Nephron (organoid): ENCODE measurements around the gene GARIN5B.
"Not testable (repeated sequence)": the region's sequence is repeated elsewhere in the genome, so short reads cannot be mapped to it uniquely, and the experiment has no call there.

Experiments used
- H3K27ac Mint-ChIP-seq, 3 experiments: 2 replicates each; pipeline ENCODE4 v1.8.0; 2020; ENCODE audit warnings: mixed read lengths in 3 of 3, mild to moderate bottlenecking in 2 of 3, moderate library complexity in 1 of 3
- H3K27me3 Mint-ChIP-seq: 2 replicates; pipeline ENCODE4 v1.8.0; 2021; ENCODE audit warnings: low read depth, mild to moderate bottlenecking, moderate library complexity, mixed read lengths
- H3K36me3 Mint-ChIP-seq: 2 replicates; pipeline ENCODE4 v1.8.0; 2020; ENCODE audit warnings: low read depth, mixed read lengths
- H3K4me1 Mint-ChIP-seq: 2 replicates; pipeline ENCODE4 v1.8.0; 2020; ENCODE audit warnings: mixed read lengths
- H3K4me3 Mint-ChIP-seq, 3 experiments: 2 replicates each; pipeline ENCODE4 v1.8.0; 2020; ENCODE audit warnings: mild to moderate bottlenecking in 3 of 3, mixed read lengths in 3 of 3, moderate library complexity in 2 of 3
- H3K9me3 Mint-ChIP-seq: 2 replicates; pipeline ENCODE4 v1.8.0; 2020; ENCODE audit warnings: mixed read lengths
- CTCF ChIP-seq, 3 experiments: fragments of 200-600 bp; sonication (generic); IDR thresholded peaks; one replicate each; pipeline ENCODE4 v1.5.0; 2021; ENCODE audit warnings: antibody characterized with exemption in 3 of 3; ENCODE audit not compliant: unreplicated experiment in 3 of 3

Gene GARIN5B

GRCh38 chr19:55362990-55363716, at the start of gene GARIN5B:
Gene GARIN5B, minus strand, starts transcription at chr19:55363260. Its CDS starts 194 bp downstream, at chr19:55363066.
- no peaks in the 10 kb centered on the region for H3K36me3 Mint-ChIP-seq
- no peaks in the 10 kb centered on the region for H3K9me3 Mint-ChIP-seq
- H3K4me1 Mint-ChIP-seq: no peaks in the 10 kb centered on the region
- no peak for TF ChIP-seq CTCF (IDR thresholded peaks at IDR 0.05; ENCODE audit: unreplicated experiment in 3 of 3)
- peaks cover 16% of the 10 kb centered on the region for H3K27me3 Mint-ChIP-seq
- no peak within 1 kb of the TSS for H3K27ac Mint-ChIP-seq
- no peak within 1 kb of the TSS for H3K4me3 Mint-ChIP-seq

- Mint-ChIP-seq H3K9me3 (peaks cover 5% of the 10 kb centered on the region), H3K36me3 (peaks cover 15% of the 10 kb centered on the region), H3K4me3 (peak overlapping the region in 2 of 3 experiments; percentile 18 to 56), H3K27ac (peak overlapping the region; percentile 92 to 99 (median 96)), H3K27me3 (peaks cover 13% of the 10 kb centered on the region), H3K4me1 (peaks cover 26% of the 10 kb centered on the region)
- TF ChIP-seq CTCF (IDR thresholded peaks at IDR 0.05; ENCODE audit: unreplicated experiment in 3 of 3): no peak
These were observed 47.1 kb upstream of the GARIN5B start for GRCh38 chr19:55410168-55410567.

- peaks cover 26% of the 10 kb centered on the region for H3K4me1 Mint-ChIP-seq
- not testable (repeated sequence) for H3K27me3 Mint-ChIP-seq, H3K9me3 Mint-ChIP-seq
- peak overlapping the region; percentile 99 to 100 (median 99) for H3K27ac Mint-ChIP-seq
- H3K4me3 Mint-ChIP-seq: peak overlapping the region in 2 of 3 experiments; percentile 56 to 97
- H3K36me3 Mint-ChIP-seq: peaks cover 16% of the 10 kb centered on the region
These were observed 46.1 kb upstream of the GARIN5B start for GRCh38 chr19:55409179-55409578.

GRCh38 chr19:55408533-55408872, 45.4 kb upstream of the GARIN5B start:
- peaks cover 20% of the 10 kb centered on the region for H3K36me3 Mint-ChIP-seq
- H3K27me3 Mint-ChIP-seq: peaks cover 9% of the 10 kb centered on the region
- peak overlapping the region; percentile 99 to 100 (median 99) for H3K27ac Mint-ChIP-seq
- TF ChIP-seq CTCF (IDR thresholded peaks at IDR 0.05; ENCODE audit: unreplicated experiment in 3 of 3): no peak
- H3K4me1 Mint-ChIP-seq: peaks cover 26% of the 10 kb centered on the region
- peaks cover 5% of the 10 kb centered on the region for H3K9me3 Mint-ChIP-seq
- peak overlapping the region; percentile 91 to 97 (median 97) for H3K4me3 Mint-ChIP-seq

- TF ChIP-seq CTCF (IDR thresholded peaks at IDR 0.05; ENCODE audit: unreplicated experiment in 3 of 3): no peak
- Mint-ChIP-seq H3K36me3 (peaks cover 25% of the 10 kb centered on the region), H3K4me1 (peaks cover 30% of the 10 kb centered on the region), H3K27me3 (peaks cover 9% of the 10 kb centered on the region), H3K27ac (peak overlapping the region; percentile 99 to 100 (median 99)), H3K4me3 (peak overlapping the region; percentile 91 to 97 (median 97)), H3K9me3 (peaks cover 5% of the 10 kb centered on the region)
These were observed 44.9 kb upstream of the GARIN5B start for GRCh38 chr19:55407800-55408532.

GRCh38 chr19:55407550-55407799, 44.4 kb upstream of the GARIN5B start, which contains the start of gene UBE2S:
Gene UBE2S, minus strand, starts transcription at chr19:55407788. Its CDS starts 199 bp downstream, at chr19:55407589.
- peak within 1 kb of the TSS; percentile 99 to 100 (median 99) for H3K27ac Mint-ChIP-seq
- peak within 1 kb of the TSS; percentile 91 to 97 (median 97) for H3K4me3 Mint-ChIP-seq
- not testable (repeated sequence) for H3K9me3 Mint-ChIP-seq, H3K27me3 Mint-ChIP-seq
- peaks cover 30% of the 10 kb centered on the region for H3K4me1 Mint-ChIP-seq
- peaks cover 30% of the 10 kb centered on the region for H3K36me3 Mint-ChIP-seq
